Mucosa of rectum (tissue), 2 donors: Measurements from ENCODE around the gene IFIH1.

Source experiments
- H3K27ac ChIP-seq, 2 donors: one replicate each; pipeline ENCODE4 v1.7.0; 2013; ENCODE audit warnings: inconsistent platforms in 2 of 2, low read depth in 2 of 2, low read length in 2 of 2
- H3K27me3 ChIP-seq, 2 donors: one replicate each; pipeline ENCODE4 v1.7.0; 2013; ENCODE audit warnings: low read length in 2 of 2; ENCODE audit not compliant: control insufficient read depth in 2 of 2, insufficient read depth in 2 of 2
- H3K36me3 ChIP-seq, 2 donors: one replicate each; pipeline ENCODE4 v1.7.0; 2013; ENCODE audit warnings: low read length in 2 of 2; ENCODE audit not compliant: control insufficient read depth in 2 of 2, insufficient read depth in 2 of 2
- H3K4me1 ChIP-seq, 2 donors: one replicate each; pipeline ENCODE4 v1.7.0; 2013; ENCODE audit warnings: low read length in 2 of 2, mild to moderate bottlenecking in 1 of 2; ENCODE audit not compliant: control insufficient read depth in 2 of 2, insufficient read depth in 2 of 2
- H3K4me3 ChIP-seq, 2 donors: one replicate each; pipeline ENCODE4 v1.7.0; 2013; ENCODE audit warnings: low read length in 2 of 2
- H3K9ac ChIP-seq, 2 donors: one replicate each; pipeline ENCODE4 v1.7.0; 2013; ENCODE audit warnings: low read length in 2 of 2, low read depth in 1 of 2, mild to moderate bottlenecking in 1 of 2
- H3K9me3 ChIP-seq, 2 donors: one replicate each; pipeline ENCODE4 v1.7.0; 2013; ENCODE audit warnings: low read length in 2 of 2; ENCODE audit not compliant: control insufficient read depth in 2 of 2
- donor health status: healthy.
- donor health status: Normal muscosa, but diverticular disease.

The IFIH1 gene

DNA sequence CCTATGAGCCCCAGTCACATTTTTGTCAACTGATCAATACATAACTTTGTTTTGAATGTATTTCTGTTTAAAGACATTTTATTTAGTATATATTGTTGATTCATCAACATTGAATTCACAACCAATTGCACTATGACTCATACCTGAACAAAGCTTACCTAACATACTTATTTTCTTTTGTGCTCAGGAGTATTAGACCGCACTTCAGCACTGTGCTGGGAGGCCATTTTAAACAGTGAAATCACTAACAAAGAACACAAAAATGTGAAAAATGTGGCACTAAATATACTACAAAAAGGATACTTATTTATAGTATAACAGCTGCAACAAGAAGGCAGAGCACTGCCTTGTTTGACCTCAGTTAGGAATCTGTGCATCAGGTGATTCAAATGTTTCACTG is 12.4 kb upstream of the IFIH1 start:
- Histone ChIP-seq H3K9me3 (no peaks in the 10 kb centered on the region), H3K36me3 (peaks cover 0 to 3% of the 10 kb centered on the region in 2 donors), H3K4me1 (no peaks in the 10 kb centered on the region), H3K4me3 (no peak overlapping the region), H3K27me3 (no peaks in the 10 kb centered on the region), H3K9ac (no peak overlapping the region), H3K27ac (no peak overlapping the region)

DNA sequence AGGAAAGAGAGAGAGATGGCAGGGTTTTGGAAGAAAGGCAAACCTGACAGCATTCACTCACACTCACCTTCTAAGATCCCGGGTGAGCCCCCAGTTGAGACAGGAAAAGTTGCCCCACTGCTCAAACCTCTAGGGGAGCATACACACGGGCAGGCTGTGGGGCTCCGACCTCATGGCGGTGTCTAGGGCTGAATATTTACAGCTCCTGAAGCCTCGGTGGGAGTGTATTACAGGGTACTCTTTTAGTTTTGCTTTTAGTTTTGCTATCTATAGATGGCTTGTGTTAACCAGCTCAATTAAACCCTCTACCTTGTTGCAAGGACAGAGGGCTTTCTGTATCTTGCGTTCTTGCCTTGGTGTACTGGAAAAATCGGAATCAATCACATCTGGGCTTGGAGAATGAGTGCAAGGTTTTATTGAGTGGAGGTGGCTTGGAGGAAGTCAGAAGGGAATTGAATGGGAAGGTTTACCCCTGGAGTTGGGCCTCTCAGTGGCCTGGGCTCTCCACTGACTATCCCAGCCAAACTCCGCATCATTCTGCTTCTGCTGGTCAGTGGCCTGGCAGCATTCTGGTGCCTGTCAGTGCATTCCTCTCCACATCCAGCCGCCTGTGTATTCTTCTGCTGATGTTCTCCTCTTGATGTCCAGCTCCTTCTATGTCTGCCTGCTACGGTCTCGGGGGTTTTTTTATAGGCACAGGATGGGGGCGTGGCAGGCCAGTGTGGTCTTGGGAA is 10.1 kb upstream of the IFIH1 start:
- H3K36me3 ChIP-seq, result peaks cover 0 to 3% of the 10 kb centered on the region in 2 donors
- no peak overlapping the region for H3K4me3 ChIP-seq
- no peaks in the 10 kb centered on the region for H3K27me3 ChIP-seq

DNA sequence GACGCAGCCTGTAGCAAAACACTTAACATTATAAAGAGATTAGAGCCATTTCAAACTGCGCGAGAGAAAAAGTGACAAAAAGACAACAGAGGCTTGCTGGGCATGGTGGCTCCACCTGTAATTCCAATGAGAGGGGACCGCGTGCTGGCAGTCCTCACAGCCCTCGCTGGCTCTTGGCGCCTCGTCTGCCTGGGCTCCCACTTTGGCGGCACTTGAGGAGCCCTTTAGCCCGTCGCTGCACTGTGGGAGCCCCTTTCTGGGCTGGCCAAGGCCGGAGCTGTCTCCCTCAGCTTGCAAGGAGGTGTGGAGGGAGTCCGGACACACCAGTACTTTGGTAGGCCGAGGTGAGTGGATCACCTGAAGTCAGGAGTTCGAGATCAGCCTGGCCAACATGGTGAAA is 9.3 kb upstream of the IFIH1 start:
- no peak overlapping the region for H3K9ac ChIP-seq
- H3K4me3 ChIP-seq, result no peak overlapping the region
- H3K9me3 ChIP-seq, result no peaks in the 10 kb centered on the region
- peaks cover 0 to 3% of the 10 kb centered on the region in 2 donors for H3K36me3 ChIP-seq
- no peaks in the 10 kb centered on the region for H3K27me3 ChIP-seq
- H3K27ac ChIP-seq, result no peak overlapping the region
- H3K4me1 ChIP-seq, result peaks cover 7 to 9% of the 10 kb centered on the region in 2 donors

More for the DNA sequence above, 10.1 kb upstream of the IFIH1 start:
- no peak overlapping the region for H3K27ac ChIP-seq
- H3K9ac ChIP-seq, result no peak overlapping the region
- peaks cover 7 to 9% of the 10 kb centered on the region in 2 donors for H3K4me1 ChIP-seq
- H3K9me3 ChIP-seq, result no peaks in the 10 kb centered on the region

- H3K27me3 ChIP-seq, result no peaks in the 10 kb centered on the region
- H3K9me3 ChIP-seq, result no peaks in the 10 kb centered on the region
- peaks cover 0 to 3% of the 10 kb centered on the region in 2 donors for H3K36me3 ChIP-seq
- no peak overlapping the region for H3K27ac ChIP-seq
- H3K4me1 ChIP-seq, result peaks cover 7 to 9% of the 10 kb centered on the region in 2 donors
- no peak overlapping the region for H3K4me3 ChIP-seq
- H3K9ac ChIP-seq, result no peak overlapping the region
These were observed 8.8 kb upstream of the IFIH1 start for GRCh38 chr2:162327134-162327769.

GRCh38 chr2:162324953-162325352 is 6.5 kb upstream of the IFIH1 start:
- Histone ChIP-seq H3K4me3 (no peak overlapping the region), H3K4me1 (peaks cover 7 to 13% of the 10 kb centered on the region in 2 donors), H3K27me3 (no peaks in the 10 kb centered on the region), H3K36me3 (no peaks in the 10 kb centered on the region), H3K9me3 (no peaks in the 10 kb centered on the region), H3K9ac (no peak overlapping the region), H3K27ac (no peak overlapping the region)

GRCh38 chr2:162320864-162321517 is 2.5 kb upstream of the IFIH1 start:
- Histone ChIP-seq H3K27me3 (no peaks in the 10 kb centered on the region), H3K9me3 (no peaks in the 10 kb centered on the region), H3K9ac (no peak overlapping the region), H3K4me1 (peaks cover 21 to 39% of the 10 kb centered on the region in 2 donors), H3K27ac (no peak overlapping the region), H3K4me3 (no peak overlapping the region), H3K36me3 (no peaks in the 10 kb centered on the region)

DNA sequence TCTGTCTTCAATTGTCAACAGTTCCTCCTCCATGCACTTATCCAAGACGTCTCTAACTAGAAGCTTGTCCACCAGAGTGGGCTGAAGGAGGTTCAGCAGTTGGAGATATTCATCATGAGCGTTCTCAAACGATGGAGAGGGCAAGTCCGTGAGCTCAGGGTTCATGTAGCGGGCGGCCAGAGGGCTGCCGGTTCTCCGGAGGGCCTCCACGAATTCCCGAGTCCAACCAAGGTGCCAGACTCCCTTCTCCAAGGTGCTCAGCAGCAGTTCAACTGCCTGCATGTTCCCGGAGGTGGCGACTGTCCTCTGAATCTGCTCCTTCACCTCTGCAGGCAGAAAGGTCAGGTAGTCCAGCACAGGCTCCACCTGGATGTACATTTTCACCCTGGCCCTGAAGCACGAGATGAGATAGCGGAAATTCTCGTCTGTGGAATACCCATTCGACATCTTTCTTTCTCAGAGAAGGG is 590 bp downstream of the IFIH1 start:
- peaks cover 15 to 31% of the 10 kb centered on the region in 2 donors for H3K4me1 ChIP-seq

GRCh38 chr2:162317058-162317742 is 1.3 kb downstream of the IFIH1 start:
- Histone ChIP-seq H3K4me1 (peaks cover 15 to 31% of the 10 kb centered on the region in 2 donors), H3K9me3 (no peaks in the 10 kb centered on the region), H3K36me3 (no peaks in the 10 kb centered on the region)

More for the DNA sequence above, 590 bp downstream of the IFIH1 start:
- Histone ChIP-seq H3K36me3 (no peaks in the 10 kb centered on the region), H3K9me3 (no peaks in the 10 kb centered on the region), H3K9ac (peak overlapping the region; percentile 93 to 97), H3K27ac (peak overlapping the region; percentile 88 to 92), H3K4me3 (peak overlapping the region; percentile 91 to 99), H3K27me3 (no peaks in the 10 kb centered on the region)

GRCh38 chr2:162316590-162316989 is 1.9 kb downstream of the IFIH1 start:
- Histone ChIP-seq H3K4me3 (peak overlapping the region in 1 of 2 donors; percentile 99), H3K4me1 (peaks cover 15 to 31% of the 10 kb centered on the region in 2 donors), H3K9me3 (no peaks in the 10 kb centered on the region), H3K9ac (no peak overlapping the region), H3K27me3 (no peaks in the 10 kb centered on the region), H3K36me3 (no peaks in the 10 kb centered on the region), H3K27ac (no peak overlapping the region)

More at GRCh38 chr2:162317058-162317742, 1.3 kb downstream of the IFIH1 start:
- Histone ChIP-seq H3K4me3 (peak overlapping the region; percentile 91 to 99), H3K9ac (peak overlapping the region; percentile 93 to 97), H3K27me3 (no peaks in the 10 kb centered on the region), H3K27ac (peak overlapping the region in 1 of 2 donors; percentile 88)
